HG03139 (cell line): ENCODE measurements around the gene ELMOD2.

Experiments
- ATAC-seq: cut with Tn5 transposase; IDR thresholded peaks from one replicate; pipeline ENCODE4 v1.9.1; 2021; ENCODE audit not compliant: unreplicated experiment

ELMOD2 gene

DNA sequence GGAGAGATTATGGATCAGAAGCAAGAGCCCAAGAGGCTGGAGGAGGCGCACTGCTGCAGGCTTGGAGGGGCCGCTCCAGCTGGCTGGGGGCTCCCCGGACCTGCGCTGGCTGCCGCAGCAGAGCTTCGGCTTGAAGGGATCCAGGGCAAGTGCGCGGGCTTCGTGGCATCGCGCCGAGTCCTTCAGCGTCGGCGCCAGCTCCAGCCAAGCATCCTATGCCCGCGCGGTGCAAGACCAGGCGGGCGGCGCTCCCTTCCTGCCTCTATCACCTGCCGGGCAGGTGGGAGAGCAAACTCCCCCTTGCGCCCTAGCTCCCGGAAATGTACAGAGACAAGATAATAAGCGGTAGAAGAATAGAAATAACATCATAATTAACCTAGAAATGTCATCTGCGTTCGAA, 55.3 kb downstream of the ELMOD2 start:
- no peak for ATAC-seq

DNA sequence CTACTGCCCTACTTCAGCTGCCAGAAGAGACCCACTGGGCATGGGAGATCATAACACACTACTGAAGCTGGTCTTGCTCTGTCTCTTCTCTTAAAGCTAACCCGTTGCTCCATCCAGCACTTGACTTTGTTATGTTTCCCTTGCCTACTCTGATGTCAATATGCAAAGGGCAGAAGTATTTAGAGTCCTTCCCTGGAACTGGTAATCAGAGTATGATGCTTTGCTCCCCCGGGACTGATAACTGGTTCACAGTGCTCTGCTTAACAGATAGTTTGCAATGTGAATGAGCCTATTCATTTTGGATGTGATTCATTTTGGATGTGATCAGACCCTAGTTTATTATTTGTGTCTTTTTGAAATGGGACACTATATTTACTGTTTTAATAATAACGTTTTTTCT, 57.1 kb downstream of the ELMOD2 start:
- no peak for ATAC-seq

DNA sequence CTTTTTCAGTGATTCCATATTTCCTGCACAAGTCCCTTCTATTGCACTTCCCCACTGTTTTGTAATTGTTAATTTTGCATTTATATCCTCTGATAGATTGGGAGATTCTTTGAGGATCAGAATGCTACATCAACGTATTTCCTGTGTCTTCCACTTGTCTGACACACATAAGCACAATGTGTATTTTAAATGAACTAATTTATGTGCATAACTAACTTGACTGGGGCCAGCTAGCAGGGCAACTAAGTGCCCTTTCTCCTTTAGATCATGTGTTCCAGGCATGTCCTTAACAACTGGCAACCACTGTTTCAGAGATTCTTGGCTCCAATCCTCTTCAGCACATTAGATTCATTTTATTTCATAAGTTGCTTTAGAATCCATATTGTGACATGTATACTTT, 60.5 kb downstream of the ELMOD2 start:
- ATAC-seq = no peak

DNA sequence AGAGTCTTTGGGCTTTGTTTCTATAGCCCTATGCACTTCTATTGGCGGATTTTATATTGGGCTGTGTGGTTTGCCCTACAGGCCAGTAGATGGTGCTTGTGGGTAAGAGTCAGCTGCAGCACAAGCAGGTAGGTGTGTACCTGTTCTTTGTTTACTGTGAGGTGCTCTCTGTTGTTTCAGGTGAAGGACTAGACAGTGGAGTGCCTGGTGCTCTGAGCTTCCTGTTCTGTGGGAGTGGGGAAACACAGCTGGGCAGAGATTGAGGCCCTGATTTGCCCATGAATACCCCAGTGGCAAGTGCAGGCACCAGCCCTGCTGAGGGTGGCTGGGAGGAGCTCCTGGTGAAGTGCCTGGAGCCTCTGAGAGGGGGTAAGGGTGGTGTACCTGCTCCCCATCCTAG, 71.1 kb downstream of the ELMOD2 start:
- no peak for ATAC-seq

DNA sequence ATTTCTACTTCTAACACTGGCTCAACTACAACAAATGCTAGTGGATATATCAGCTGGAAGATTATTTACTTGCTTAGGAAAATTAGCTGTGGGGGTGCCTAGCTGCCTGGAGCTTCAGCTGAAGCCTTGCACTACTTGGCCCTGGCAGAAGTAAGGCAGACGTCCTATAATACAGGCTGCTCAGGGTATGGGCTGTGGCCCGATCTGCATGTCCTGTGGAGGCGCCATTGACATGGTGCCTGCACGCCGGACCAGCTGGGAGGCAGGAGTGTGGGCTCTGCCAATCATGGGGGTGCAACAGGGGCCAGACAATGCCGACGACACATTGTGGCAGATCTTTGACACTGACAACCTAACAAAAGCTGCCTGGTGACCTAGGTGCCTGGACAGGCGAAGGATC, 76.4 kb downstream of the ELMOD2 start:
- no peak for ATAC-seq

DNA sequence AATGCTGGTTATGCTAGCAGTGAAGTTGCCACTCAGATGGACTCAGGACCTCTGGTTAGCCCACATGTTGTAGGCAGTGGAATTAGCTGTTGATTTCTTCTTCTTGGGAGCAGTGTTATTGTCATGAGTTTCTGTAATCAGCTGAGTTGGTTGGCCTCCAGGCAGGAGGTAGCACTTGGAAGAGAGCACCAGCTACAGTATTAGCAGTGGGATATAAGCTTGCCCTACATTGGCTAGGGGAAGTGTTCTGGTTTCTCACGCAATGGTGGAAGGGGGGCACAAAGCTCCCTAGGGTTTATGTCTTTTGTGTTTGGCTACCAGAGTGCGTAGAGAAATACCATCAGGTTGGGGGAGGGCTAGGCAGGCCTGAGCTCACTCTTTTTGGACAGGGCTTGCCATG, 78.7 kb downstream of the ELMOD2 start:
- no peak for ATAC-seq

DNA sequence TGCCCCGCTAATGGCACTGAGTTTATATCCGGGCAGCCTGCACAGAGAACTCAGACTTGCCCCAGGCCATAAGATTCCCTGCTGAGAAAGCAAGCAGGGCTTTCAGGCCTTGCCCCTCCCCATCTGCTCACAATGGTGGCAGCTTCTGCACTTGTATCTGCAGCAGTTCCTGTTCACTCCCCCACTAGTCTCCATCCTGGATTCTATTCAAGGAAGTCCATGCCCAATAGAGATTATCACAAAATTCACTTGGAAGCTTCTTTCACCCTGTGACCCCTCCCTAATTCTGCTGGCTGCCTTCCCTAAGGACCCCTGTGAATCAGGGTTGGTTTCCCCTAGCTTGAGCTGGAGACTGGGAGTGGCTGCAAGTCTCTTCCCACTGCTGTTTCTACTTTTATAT, 79.3 kb downstream of the ELMOD2 start:
- no peak for ATAC-seq
